Choroid plexus epithelial cell (primary cell): ENCODE data around the gene CHST11.
A peak's percentile ranks its signal among the peaks of the same experiment; 100 is the strongest.

Experiments used
- DNase-seq: peaks from one replicate; pipeline ENCODE4 v3.0.0-alpha.2; 2010; ENCODE audit warnings: low read depth
- H3K4me3 ChIP-seq: 2 replicates; pipeline ENCODE4 v1.5.1; 2011; ENCODE audit warnings: low read depth, mild to moderate bottlenecking, control low read depth, low read length, moderate library complexity
- CTCF ChIP-seq: conservative IDR thresholded peaks from 2 replicates; pipeline ENCODE4 v1.5.1; 2011; ENCODE audit warnings: low read depth, mild to moderate bottlenecking, control low read depth, inconsistent platforms, low read length, moderate library complexity

CHST11 gene

GRCh38 chr12:104650541-104650940 lies 193.8 kb downstream of the CHST11 start:
- no peak for TF ChIP-seq CTCF
- DNase-seq, result no peak

DNA sequence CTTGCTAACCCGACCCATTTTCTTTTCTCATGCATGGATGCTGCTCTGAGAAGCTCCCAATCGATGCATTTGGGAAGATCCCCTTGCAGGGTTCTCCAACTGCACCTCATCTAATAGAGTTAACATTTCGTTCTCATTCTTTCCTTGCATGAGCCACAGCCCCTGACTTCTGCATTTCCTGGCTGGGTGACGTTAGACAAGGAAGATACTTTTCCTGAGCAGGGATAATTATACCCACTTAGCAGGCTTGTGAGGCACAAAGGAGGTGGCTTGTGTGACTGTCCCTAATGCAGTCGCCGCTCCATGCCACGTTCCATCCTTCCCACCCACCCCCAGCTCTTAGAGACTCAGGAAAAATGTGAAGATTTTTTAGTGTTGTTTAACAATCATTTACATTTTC lies 195.1 kb downstream of the CHST11 start:
- H3K4me3 ChIP-seq, result no peak overlapping the region
- no peak for TF ChIP-seq CTCF

More at GRCh38 chr12:104650541-104650940, 193.8 kb downstream of the CHST11 start:
- H3K4me3 ChIP-seq, result no peak overlapping the region

DNA sequence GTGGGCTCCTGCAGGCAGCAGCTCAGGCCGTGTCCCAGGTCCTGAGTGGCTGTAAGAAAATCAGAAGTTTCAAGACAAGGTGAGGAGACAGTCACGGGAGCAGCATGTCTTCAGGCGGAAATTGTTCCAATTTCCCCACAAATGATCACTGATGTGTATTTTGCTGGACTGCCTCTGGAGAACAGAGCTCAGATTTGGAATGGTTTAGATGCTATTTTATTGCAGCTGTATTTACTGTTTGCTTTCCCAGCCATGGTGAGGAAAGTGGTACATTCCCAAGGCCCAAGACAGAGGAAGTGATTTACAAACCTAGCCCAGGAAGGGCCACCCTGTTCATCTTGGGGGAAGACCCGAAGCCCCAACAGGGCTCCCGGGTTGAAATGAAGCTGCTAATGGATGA lies 195.6 kb downstream of the CHST11 start:
- DNase-seq, result no peak
- TF ChIP-seq CTCF, result no peak
- H3K4me3 ChIP-seq, result no peak overlapping the region

More for the DNA sequence above, 195.1 kb downstream of the CHST11 start:
- DNase-seq, result no peak

DNA sequence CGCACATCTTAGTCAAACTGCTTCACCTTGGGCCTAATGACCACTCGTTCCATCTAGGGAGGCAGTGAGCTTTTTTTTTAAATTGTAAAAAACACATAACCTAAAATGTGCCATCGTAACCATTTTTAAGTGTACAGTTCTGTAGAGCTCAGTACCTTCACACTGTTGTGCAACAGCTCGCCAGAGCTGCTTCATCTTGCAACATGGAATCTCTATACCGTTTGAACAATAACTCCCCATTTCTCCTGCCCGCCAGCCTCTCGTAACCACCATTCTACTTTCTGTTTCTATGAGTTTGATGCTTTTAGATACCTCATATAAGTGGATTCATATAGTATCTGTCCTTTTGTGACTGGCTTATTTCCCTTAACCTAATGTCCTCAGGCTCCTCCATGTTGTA lies 196.2 kb downstream of the CHST11 start:
- no peak for TF ChIP-seq CTCF
- no peak overlapping the region for H3K4me3 ChIP-seq
- no peak for DNase-seq

DNA sequence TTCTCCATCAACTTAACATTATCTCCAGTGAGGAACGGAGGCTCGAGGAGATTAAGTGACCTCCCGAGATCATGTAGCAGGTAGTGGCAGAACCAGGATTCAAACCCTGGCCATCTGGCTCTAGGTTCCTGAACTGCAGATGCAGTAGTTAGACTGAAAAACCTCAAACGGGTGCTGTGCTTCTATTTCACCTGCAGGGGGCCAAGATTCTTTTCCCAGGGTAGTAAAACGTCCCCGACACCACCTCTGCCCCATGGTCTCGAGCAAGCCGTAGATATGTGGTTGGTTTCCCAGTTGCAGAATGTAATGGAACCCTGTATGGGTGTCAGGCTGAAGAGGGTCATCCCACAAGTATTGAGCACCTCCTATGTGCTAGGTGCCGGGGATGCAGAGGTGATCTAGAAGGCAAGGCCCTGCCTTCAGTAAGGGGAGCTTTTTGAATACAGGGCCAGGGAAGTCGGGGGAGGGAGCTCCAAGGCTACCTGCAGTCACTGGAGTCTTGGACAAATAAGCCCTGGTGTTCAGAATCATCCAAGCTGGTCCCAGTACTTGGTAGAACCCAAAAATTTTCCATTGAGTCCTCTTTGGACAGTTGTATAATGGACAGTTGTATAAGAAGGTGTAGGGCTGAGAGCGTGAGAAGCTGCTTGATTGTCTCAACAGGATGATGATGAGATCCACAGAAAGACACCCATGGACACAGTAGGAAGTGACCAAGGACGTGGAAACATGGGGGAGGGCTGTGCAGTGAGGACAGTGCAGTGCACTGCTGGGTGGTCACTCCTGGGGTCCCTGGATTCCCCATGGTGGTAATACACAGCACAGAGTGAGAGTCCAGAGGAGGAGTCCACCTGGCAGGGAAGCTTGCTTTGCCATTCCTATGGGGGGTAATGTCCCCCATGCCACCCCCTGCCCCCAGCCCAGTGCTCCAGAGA lies 197.2 kb downstream of the CHST11 start:
- DNase-seq, result no peak
- TF ChIP-seq CTCF, result peak; percentile 43

GRCh38 chr12:104654665-104655609 lies 198.2 kb downstream of the CHST11 start:
- no peak for DNase-seq
- TF ChIP-seq CTCF, result no peak
- H3K4me3 ChIP-seq, result no peak overlapping the region

More for the DNA sequence above, 197.2 kb downstream of the CHST11 start:
- no peak overlapping the region for H3K4me3 ChIP-seq
